Upper lobe of left lung (tissue), 6 donors: Measurements from ENCODE around the gene PEBP1. TPM values are rescaled to one million over a fixed set of nuclear protein-coding genes. Genes with fewer than 3 reads are reported as not detected.

Source experiments
- ATAC-seq, 2 donors: fragments of 200-7000 bp; cut with Tn5 transposase; one replicate each; pipeline ENCODE4 v1.9.1; 2022; ENCODE audit warnings: mild to moderate bottlenecking in 2 of 2, moderate library complexity in 2 of 2; ENCODE audit not compliant: low FRiP score in 2 of 2
- DNase-seq, 2 donors: peaks; one replicate each; pipeline ENCODE4 v3.0.0-alpha.2; 2019 to 2020
- H3K27ac ChIP-seq, 4 donors: fragments of 200-600 bp; sonication (generic); one replicate each; pipeline ENCODE4 v1.5.1; 2016 to 2019
- H3K27me3 ChIP-seq, 4 donors: fragments of 200-600 bp; sonication (generic); one replicate each; pipeline ENCODE4 v1.5.1; 2017 to 2019
- H3K36me3 ChIP-seq, 4 donors: fragments of 200-600 bp; sonication (generic); one replicate each; pipeline ENCODE4 v1.5.1; 2016 to 2019
- H3K4me1 ChIP-seq, 4 donors: fragments of 200-600 bp; sonication (generic); one replicate each; pipeline ENCODE4 v1.5.1; 2018 to 2019
- H3K4me3 ChIP-seq, 4 donors: fragments of 200-600 bp; sonication (generic); one replicate each; pipeline ENCODE4 v1.5.1; 2017 to 2019; ENCODE audit warnings: mild to moderate bottlenecking in 2 of 4, moderate library complexity in 1 of 4
- H3K9me3 ChIP-seq, 4 donors: fragments of 200-600 bp; sonication (generic); one replicate each; pipeline ENCODE4 v1.5.1; 2018 to 2019
- CTCF ChIP-seq, 6 experiments: fragments of 450-650 bp in 4 of 6; fragments of 200-600 bp in 2 of 6; sonication (generic) in 2 of 6; IDR thresholded peaks; one replicate each; pipeline ENCODE4 v1.5.1; 2016 to 2019; ENCODE audit warnings: antibody characterized with exemption in 6 of 6
- EP300 ChIP-seq, 4 donors: sonication (generic); formaldehyde crosslinking; IDR thresholded peaks; one replicate each; pipeline ENCODE4 v1.5.1; 2017; ENCODE audit warnings: antibody characterized with exemption in 4 of 4, control low read depth in 2 of 4
- POLR2A ChIP-seq, 4 donors: fragments of 450-650 bp; IDR thresholded peaks; one replicate each; pipeline ENCODE4 v1.5.1; 2016 to 2017; ENCODE audit warnings: antibody characterized with exemption in 4 of 4, mild to moderate bottlenecking in 2 of 4
- POLR2AphosphoS5 ChIP-seq, 2 donors: sonication (generic); formaldehyde crosslinking; IDR thresholded peaks; one replicate each; pipeline ENCODE4 v1.5.1; 2017; ENCODE audit warnings: antibody characterized with exemption in 2 of 2
- WGBS, 2 donors: methylation state at CpG; one replicate each; pipeline ENCODE4 v1.1.5; 2017 to 2018; 5-methylcytosine and 5-hydroxymethylcytosine counted together
- total RNA-seq, 6 donors: library from RNA; depleted of rRNA in 4 of 6; stranded (reverse); fragments of >200 nt in 4 of 6; gene quantifications; one replicate each; pipeline versions ENCODE4 v1.1.0 to v1.2.1, GENCODE V29; 2016 to 2021
- donor health status: DM: no; HTN: no; CAD: no; lungs with moderate emphysema.
- donor health status: DM: no; HTN: yes; CAD: no; lungs with severe emphysema.

Gene PEBP1
- total RNA-seq, 6 donors from 2014 or later, result 92.2 to 432 (median 214) TPM

GRCh38 chr12:118183155-118183554 is 47.2 kb downstream of the PEBP1 start:
- H3K27ac ChIP-seq, result no peak overlapping the region
- TF ChIP-seq POLR2A (IDR thresholded peaks at IDR 0.05), result no peak
- TF ChIP-seq POLR2AphosphoS5 (IDR thresholded peaks at IDR 0.05), result no peak
- TF ChIP-seq CTCF (IDR thresholded peaks at IDR 0.05), result no peak
- peaks cover 5 to 23% (median 12%) of the 10 kb centered on the region in 4 donors for H3K4me1 ChIP-seq
- DNase-seq, result no peak
- ATAC-seq, result no peak
- H3K9me3 ChIP-seq, result no peaks in the 10 kb centered on the region
- H3K4me3 ChIP-seq, result no peak overlapping the region
- no peaks in the 10 kb centered on the region for H3K27me3 ChIP-seq
- peaks cover 7 to 28% (median 20%) of the 10 kb centered on the region in 4 donors for H3K36me3 ChIP-seq

- no peaks in the 10 kb centered on the region for H3K9me3 ChIP-seq
- DNase-seq (no peak), ATAC-seq (no peak)
- peaks cover 3 to 22% (median 17%) of the 10 kb centered on the region in 4 donors for H3K36me3 ChIP-seq
- TF ChIP-seq POLR2AphosphoS5 (IDR thresholded peaks at IDR 0.05) (no peak), POLR2A (IDR thresholded peaks at IDR 0.05) (no peak), EP300 (IDR thresholded peaks at IDR 0.05) (no peak), CTCF (IDR thresholded peaks at IDR 0.05) (no peak)
- no peak overlapping the region for H3K27ac ChIP-seq
- no peaks in the 10 kb centered on the region for H3K27me3 ChIP-seq
- peaks cover 5 to 23% (median 12%) of the 10 kb centered on the region in 4 donors for H3K4me1 ChIP-seq
- no peak overlapping the region for H3K4me3 ChIP-seq
Observed at GRCh38 chr12:118183711-118184110, 47.8 kb downstream of the PEBP1 start.

GRCh38 chr12:118185602-118186397 is 49.9 kb downstream of the PEBP1 start:
- TF ChIP-seq EP300 (IDR thresholded peaks at IDR 0.05) (no peak), POLR2A (IDR thresholded peaks at IDR 0.05) (no peak), POLR2AphosphoS5 (IDR thresholded peaks at IDR 0.05) (no peak)
- no peaks in the 10 kb centered on the region for H3K27me3 ChIP-seq
- no peak overlapping the region for H3K4me3 ChIP-seq
- 84 to 88% methylated on average over 5 of the region's 5 CpGs for WGBS, 2 donors
- H3K36me3 ChIP-seq, result peaks cover 0 to 7% (median 6%) of the 10 kb centered on the region in 4 donors
- H3K4me1 ChIP-seq, result peaks cover 5 to 27% (median 12%) of the 10 kb centered on the region in 4 donors
- no peaks in the 10 kb centered on the region for H3K9me3 ChIP-seq
- ATAC-seq, result no peak
- DNase-seq, result no peak
- no peak overlapping the region for H3K27ac ChIP-seq

GRCh38 chr12:118187751-118188435 is 52.0 kb downstream of the PEBP1 start:
- H3K4me1 ChIP-seq, result peaks cover 0 to 13% (median 7%) of the 10 kb centered on the region in 4 donors
- no peak for ATAC-seq

More at GRCh38 chr12:118187751-118188435, 52.0 kb downstream of the PEBP1 start:
- H3K27me3 ChIP-seq, result no peaks in the 10 kb centered on the region
- no peak for DNase-seq
- no peak for TF ChIP-seq CTCF (IDR thresholded peaks at IDR 0.05)
- TF ChIP-seq EP300 (IDR thresholded peaks at IDR 0.05), result no peak
- no peak for TF ChIP-seq POLR2AphosphoS5 (IDR thresholded peaks at IDR 0.05)
- no peak for TF ChIP-seq POLR2A (IDR thresholded peaks at IDR 0.05)
- no peak overlapping the region for H3K4me3 ChIP-seq
- no peaks in the 10 kb centered on the region for H3K9me3 ChIP-seq
- peak overlapping the region in 2 of 4 donors; percentile 22 to 42 for H3K27ac ChIP-seq
- WGBS, 2 donors, result 79 to 80% methylated on average over 6 of the region's 6 CpGs
- H3K36me3 ChIP-seq, result no peaks in the 10 kb centered on the region
